Stimulated activated CD4-positive, alpha-beta T cell treated with anti-CD3 and anti-CD28 coated beads, TNF-alpha, amount 100 ng/mL, for 24 hours (primary cell): ENCODE data around the gene SLC25A39.
"Not testable (repeated sequence)": the region's sequence is repeated elsewhere in the genome, so short reads cannot be mapped to it uniquely, and the experiment has no call there.

Source experiments
- DNase-seq, 3 experiments: peaks; one replicate each; pipeline ENCODE4 v3.0.0-alpha.2; 2020; ENCODE audit warnings: low read depth in 3 of 3

The SLC25A39 gene, protein sequence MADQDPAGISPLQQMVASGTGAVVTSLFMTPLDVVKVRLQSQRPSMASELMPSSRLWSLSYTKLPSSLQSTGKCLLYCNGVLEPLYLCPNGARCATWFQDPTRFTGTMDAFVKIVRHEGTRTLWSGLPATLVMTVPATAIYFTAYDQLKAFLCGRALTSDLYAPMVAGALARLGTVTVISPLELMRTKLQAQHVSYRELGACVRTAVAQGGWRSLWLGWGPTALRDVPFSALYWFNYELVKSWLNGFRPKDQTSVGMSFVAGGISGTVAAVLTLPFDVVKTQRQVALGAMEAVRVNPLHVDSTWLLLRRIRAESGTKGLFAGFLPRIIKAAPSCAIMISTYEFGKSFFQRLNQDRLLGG

DNA sequence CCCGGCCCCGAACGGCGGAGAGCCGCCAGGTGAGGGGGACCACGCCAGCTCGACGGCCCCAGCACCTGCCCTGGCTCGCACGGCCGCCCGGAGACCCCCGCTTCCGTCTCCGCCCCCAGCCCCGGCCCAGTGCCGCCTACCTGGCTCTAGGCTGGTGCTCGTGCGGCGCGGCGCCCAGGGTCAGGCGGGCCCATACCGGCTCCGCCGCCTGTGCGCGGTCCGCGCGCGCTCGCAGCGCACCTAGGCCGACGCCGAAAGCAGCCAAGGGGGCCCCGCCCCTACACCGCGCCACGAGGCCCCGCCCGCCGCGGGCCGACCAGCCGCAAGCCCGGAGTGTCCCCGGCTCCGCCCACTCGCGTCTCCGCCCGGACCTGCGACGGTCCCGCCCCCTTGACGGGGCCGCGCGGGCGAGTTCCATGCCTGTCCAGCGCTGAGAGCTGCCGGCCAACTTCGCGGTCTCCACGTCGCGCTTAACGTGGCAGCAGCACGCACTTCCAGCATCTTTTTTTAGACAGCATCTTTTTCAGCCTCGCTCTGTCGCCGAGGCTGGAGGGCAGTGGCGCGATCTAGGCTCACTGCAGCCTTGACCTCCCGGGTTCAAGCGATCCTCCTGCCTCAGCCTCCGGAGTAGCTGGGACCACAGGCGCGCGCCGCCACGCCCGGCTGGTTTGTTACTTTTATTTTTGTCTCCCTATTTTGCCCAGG, at the start of gene SLC25A39:
Gene SLC25A39, minus strand, starts transcription at position 253 of the 705 bp plus-strand sequence. CDS start 1,261 bp downstream, outside the sequence.
- peak; percentile 91 to 95 (median 93) for DNase-seq

DNA sequence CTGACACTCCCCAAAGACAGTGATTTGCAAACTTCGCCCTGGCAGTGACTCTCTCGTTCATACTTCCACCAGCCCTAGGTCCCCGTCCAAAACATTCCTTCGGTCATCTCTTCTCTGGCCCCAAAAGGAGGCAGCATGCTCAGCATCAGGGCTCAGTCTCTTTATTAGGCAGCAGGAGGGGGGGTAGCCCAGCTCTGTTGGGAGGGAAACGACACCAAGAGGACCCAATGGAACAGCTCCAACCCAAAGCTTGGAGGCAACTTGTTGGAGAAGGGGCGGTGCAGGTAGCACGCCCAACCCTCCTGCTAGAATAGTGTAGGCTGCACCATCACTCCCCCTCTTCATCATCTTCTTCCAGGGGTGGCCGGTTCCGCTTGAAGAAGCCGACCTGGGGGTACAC, 47.4 kb upstream of the SLC25A39 start:
- no peak for DNase-seq

DNA sequence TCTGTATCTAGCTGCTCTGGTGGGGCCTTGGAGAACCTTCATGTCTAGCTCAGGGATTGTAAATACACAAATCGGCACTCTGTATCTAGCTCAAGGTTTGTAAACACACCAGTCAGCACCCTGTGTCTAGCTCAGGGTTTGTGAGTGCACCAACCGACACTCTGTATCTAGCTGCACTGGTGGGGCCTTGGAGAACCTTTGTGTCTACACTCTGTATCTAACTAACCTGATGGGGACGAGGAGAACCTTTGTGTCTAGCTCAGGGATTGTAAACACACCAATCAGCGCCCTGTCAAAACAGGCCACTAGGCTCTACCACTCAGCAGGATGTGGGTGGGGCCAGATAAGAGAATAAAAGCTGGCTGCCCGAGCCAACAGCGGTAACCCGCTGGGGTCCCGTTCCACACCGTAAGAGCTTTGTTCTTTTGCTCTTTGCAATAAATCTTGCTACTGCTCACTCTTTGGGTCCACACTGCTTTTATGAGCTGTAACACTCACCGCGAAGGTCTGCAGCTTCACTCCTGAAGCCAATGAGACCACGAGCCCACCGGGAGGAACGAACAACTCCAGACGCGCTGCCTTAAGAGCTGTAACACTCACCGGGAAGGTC, 44.9 kb upstream of the SLC25A39 start:
- DNase-seq, result not testable (repeated sequence)

DNA sequence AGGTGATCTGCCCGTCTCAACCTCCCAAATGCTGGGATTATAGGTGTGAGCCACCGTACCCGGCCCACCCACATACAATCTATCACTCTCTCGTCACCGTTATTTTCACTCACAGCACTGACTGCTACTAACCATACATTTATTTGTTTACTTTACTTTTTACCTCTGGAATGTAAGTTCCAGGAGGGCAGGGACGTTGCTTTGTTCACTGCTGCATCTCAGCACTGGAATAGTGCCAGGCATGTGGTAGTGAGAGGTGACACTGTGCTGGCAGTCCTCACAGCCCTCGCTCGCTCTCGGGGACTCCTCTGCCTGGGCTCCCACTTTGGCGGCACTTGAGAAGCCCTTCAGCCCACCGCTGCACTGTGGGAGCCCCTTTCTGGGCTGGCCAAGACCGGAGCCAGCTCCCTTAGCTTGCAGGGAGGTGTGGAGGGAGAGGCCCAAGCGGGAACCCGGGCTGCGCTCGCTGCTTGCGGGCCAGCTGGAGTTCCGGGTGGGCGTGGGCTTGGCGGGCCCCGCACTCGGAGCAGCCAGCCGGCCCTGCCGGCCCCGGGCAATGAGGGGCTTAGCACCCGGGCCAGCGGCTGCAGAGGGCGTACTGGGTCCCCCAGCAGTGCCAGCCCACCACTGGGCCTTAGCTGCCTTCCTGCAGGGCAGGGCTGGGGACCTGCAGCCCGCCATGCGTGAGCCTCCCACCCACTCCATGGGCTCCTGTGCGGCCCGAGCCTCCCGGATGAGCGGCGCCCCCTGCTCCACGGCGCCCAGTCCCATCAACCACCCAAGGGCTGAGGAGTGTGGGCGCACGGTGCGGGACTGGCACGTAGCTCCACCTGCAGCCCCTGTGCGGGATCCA, 44.0 kb upstream of the SLC25A39 start:
- not testable (repeated sequence) for DNase-seq

DNA sequence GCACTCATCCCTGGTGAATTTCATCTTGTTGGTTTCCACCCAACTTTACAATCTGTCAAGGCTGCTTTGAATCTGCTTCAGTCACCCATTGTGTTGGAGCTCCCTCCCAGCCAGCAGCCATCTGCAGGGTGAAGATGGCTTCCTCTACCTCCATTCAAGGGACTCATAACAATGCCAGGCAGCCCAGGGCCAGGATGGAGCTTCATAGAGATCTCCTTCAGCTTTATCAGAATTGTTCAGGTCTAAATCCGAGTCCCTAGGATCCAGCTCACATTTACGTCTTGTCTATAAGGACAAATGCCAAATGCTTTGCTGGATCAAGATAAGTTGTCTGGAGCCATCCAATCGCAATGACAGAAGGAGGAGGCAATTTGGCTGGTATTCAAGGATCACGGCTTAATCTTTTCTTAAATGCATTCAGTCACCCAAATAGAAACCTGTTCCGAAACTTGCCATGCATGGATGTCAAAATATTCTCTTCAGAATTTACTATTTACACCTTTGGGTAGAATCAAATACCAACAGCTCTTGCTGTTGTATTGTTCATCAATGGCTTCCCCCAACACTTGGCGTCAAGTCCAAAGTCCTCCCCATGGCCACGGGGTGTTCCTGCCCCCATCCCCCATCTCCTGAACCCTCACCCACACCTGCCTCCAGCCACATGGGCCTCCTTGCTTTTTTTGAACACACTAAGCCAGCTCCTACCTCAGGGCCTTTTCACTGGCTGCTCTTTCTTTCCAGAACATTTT, 42.8 kb upstream of the SLC25A39 start:
- DNase-seq, result no peak

DNA sequence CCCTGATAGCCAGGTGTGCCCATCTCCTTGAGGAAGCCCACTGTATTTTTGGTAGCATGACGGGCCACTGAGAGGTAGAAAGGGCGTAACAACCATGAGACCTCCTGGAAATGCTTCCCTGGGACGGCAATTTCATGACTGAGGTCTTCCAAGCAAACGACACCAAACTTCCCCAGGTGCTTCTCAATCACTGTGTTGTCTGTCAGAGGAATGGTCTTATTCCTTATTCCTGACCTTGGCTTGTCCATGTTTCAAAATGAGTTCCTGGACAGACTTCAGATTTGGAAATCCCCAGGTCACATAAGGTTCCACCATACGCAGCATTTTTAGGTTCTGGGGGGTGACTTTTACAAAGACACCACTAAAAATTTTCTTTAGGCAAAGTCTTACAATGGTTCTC, 40.4 kb upstream of the SLC25A39 start:
- not testable (repeated sequence) for DNase-seq

DNA sequence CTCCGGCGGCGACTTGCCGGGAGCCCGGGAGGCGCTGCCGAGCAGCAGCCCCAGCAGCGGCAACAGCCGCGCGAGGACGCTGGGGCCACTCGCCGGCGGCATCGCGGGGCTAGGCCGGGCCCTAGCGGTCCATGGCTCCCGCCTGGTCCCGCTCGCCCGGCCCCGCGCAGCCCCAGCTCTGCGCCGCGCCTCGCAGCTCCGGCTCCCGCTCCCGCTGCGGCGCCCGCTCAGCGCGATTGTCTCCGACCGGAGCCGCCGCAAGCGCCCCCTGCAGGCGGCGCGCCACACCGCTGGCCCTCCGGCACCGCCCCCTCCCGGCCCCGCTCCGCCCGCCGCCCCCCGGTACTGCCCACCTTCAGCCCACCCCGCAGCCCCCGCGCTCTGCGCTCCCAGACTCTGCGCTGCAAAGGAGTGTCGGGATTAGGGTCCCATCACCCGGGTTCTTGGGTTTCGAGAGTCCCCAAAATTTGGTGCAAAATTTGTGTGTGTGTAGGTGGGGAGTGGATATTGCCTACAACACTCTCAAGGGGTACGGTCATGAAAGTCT, 39.1 kb upstream of the SLC25A39 start, which contains the start of gene FAM171A2:
Gene FAM171A2, minus strand, starts transcription at position 241 of the 547 bp plus-strand sequence. Its CDS starts 139 bp downstream, at position 102.
- DNase-seq, result peak in 2 of 3 experiments; percentile 35 to 61

DNA sequence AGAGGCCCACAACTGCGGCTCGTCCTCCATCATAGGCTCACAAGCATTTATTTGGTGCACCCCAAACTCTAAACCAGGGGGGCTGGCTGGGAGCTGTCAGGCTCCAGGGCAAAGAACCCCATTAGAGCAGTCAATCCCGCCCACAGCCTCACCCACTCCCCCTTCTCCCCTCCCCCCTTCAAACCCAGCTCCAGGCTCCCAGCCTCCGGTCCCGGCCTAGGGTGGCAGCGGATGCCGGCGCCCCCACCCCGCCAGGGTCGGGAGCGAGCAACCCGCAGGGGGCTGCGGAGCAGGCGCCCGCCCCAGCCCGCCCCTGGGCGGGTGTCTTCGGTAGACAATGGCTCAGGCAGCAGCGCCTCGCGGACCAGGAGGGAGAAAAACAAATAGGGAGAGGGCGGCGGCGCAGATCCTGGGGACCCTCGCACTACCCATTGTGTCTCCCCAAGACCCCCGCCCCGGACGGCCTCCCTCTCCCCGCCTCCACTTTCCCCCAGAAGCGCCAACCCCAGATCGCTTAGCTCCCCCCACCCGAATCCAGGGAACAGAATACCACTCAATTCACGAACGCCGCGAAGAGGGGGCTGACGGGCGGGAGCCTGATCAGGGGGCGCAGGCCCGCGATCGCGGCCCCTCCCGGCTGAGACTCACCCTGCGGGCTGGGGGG, 38.5 kb upstream of the SLC25A39 start:
- DNase-seq, result no peak

DNA sequence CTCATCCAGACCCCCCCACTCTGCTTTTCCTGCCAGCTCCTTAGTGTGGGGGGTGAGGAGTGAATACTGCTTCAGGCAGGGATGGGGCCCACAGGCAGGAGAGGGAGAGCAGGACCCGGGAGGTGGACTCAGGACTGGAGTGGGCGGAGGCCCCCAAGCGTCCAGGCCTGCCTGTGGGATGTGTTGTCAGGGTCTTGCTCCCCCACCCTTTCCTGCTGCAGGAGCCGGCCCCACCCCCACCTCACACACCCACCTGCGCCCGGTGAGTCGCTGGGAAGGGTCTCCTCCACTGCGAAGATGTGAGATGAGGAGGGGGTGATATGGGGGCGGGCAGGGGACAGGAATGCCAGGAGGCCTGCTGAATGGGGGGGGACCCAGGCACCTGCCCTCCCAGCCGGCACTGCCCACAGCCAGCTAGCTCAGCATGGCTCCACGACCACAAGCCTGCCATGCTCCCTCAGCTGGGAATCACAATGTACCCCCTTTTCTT, 37.9 kb upstream of the SLC25A39 start:
- DNase-seq, result no peak

DNA sequence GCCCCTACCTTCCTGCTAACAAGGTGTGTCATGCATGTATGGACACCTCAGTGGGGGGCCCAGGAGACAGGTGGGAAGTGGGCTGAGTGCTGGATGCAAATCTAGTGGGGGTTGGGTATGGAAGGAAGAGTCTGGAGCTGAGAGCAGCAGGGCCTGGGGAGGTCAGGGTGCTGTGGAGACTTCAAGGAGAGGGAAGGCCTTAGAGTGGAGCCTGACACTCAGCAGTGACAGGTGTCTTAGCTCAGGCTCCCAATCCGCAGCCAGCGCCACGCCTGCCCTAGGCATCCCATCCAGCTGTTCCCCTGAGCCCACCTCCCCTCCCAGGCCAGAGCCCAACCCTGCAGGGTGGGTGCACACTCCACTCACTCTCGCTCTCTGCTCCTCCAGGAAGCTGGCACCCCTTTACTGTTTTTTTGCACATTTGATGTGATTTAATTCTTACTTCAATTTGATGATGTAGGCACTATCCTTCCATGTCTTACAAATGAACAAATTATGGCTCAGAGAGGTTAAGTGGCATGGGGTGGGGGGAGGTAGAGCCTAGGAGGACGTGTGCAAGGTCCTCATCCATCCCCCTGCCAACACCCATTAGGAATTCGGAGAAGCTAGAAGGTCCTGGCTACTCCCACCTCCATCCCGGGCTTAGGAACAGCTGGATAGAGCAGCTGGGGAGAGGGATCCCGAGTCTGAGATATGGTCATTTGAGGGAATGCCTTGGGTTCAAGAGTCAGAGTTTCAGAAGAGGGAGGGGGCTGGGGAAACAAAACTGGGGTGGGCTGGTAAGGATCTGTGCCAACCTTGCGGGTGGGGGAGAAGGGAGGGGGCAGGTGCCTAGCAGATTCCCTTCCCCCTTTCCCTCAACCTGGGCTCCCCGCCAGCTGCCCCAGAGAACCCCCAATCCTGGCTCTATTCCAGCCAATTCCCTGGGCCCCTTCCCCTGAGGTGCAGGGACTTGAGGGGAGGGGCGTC, 37.0 kb upstream of the SLC25A39 start:
- no peak for DNase-seq

DNA sequence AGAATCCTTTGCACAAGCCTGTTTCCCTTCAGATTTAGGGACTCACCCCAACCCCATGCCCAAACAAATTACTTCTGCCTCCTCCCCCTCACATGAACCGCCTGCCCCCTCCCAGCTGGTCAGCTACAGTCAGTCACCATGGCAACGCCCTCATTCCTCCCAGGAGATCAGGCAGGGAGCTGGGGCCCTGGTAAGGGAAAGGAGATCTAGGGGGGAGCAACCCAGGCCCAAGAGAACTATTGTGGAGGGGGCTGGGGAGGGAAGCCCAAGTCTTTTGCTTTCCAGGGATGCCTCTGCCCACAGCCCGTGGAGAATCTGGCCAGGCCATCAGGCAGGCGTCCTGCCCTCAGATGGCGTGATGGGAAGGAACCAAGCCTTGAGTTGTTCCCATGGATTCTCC, 36.2 kb upstream of the SLC25A39 start:
- DNase-seq, result no peak

DNA sequence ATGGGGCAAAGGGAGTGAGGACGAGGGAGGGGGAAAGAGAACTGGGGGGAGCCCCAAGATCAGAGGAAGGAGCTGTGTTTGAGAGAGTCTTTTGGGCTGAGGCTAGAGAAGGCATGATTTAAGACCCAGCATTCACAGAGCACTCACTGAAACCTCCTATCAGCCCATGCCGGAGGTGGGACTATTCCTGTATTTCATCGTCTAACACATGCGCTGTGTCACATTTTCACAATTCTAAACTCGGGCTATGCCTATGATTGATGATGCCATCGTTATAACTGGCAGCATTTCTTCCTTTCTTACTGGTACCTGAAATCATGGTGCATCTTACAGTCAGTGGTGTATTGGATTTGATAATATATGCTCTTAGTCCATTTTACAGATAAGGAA, 35.5 kb upstream of the SLC25A39 start:
- DNase-seq, result no peak

DNA sequence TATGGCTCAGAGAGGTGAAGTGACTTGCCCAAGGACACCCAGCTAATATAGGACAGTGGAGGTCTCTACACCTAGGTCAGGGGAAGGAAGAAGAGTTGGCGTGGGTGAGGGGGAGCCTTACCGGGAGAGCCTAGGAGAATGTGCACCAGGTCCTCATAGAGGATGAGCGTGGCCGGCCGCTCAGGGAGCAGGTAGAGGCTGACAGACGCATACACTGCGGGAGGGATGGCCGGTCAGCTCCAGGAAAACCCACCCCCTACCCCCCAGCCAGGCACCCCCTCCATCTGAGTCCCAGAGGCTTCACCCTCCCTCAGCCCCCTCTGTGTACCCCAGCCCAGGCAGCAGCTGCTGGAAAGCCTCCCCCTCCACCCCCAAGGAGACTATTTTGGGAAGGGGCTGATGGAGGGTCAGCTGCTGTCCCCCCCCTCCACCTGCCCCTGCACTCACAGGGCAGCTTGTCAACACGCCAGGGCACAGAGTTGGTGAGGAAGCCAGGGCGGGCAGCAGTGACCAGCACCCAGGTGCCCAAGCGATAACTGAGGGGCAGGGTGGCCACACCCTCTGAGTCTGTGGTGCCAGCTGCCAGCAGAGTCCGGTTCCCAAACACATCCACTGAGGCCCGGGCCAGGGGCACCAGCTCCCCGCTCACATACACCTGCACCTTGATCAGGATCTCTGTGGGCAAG, 35.0 kb upstream of the SLC25A39 start:
- DNase-seq, result no peak

DNA sequence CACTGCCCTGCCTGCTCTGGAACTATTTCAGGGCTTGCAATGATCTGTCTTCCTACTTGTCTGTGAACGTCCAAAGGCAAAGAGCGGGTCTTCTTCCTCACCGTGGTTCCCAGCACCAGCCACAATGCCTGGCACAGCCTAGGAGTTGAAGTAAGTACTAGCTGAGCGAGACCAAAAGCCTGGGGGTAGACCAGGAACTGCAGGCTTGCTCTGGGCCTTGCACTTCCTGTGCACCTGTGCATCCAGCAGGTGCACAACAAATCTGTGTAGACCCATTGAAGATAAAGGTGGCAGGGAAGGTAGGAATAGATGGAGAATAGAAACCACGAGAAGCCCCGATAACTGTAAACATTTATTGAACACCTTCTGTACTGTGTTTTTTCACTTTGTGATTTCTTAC, 34.4 kb upstream of the SLC25A39 start:
- no peak for DNase-seq

DNA sequence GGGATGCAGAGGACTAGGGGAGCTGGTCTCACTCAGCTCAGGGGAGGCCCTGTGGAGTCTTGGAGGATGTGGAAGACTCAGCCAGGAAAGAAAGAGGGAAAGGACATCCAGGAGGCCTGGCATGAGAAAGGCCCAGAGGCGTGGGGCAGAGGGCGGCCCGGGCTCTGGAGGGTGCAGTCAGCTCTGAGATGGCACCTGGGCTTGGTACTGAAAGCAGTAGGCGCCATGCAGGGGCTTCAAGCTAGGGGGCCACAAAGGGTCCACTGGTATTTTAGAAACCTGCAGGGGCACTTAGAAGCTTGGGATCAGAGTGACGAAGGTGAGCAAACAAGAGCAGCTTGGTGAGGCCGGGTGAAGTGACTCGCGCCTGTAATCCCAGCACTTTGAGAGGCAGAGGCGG, 33.4 kb upstream of the SLC25A39 start:
- no peak for DNase-seq

DNA sequence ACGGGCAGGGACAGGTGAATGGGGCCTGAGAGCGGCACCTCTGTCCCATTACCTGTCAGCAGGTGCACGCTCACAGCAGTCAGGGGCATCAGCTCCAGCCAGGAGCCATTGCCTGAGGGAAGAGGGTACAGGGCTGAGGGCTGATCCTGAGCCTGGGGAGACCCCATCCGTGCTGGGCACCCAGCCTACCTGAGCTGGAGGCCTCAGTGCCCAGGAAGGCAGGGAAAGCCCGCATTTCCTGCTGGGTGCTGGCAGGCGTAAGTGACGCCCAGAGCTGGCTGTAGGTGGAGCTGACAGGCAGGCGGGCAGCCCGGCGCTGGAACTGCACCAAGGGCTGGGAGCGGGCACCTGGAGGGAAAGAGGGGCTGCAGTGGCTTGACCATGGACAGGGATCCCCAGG, 31.6 kb upstream of the SLC25A39 start:
- no peak for DNase-seq

DNA sequence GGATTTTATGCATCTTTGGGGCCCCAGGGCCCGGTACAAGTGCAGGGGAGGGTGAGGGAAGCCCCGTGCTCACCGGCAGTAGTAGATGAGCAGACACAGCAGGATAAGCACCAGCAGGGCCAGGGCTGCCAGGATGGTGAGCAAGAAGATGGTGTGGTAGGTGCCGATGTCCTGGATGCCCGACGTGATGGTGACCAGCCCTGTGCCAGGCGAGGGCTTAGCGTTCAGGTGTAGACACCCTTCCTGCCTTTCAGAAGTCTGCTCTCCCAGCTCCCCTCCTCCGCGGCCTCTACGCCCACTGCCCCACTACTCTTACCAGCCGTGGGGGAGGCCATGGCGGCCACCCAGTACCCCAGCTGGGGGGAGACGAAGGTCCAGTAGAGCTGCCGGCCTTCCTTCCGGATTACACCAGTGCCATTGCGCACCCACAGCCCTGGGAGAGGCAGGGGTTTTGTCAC, 31.0 kb upstream of the SLC25A39 start:
- no peak for DNase-seq
